Measurements from ENCODE around the gene KIF1C. TPM values are rescaled to one million over a fixed set of nuclear protein-coding genes. Genes with fewer than 3 reads are reported as not detected.

The KIF1C gene
- total and polyA plus RNA-seq, 9 of the 15 experiments (the other 6 are each of a cell fraction or from before 2014, with no cell fraction given) = 0.38 to 68.4 (median 25.1) TPM

- TF ChIP-seq DLX4 (CRISPR knock-in tag; IDR thresholded peaks at IDR 0.05) (no peak), CBX8 (IDR thresholded peaks at IDR 0.05; ENCODE audit: borderline replicate concordance, extremely low read depth, low read depth, low read length, poor library complexity, severe bottlenecking) (no peak), MTA3 (IDR thresholded peaks at IDR 0.05; ENCODE audit: borderline replicate concordance) (peak; percentile 19; the same call in 1 of the 2 replicates), ZNF197 (CRISPR knock-in tag; IDR thresholded peaks at IDR 0.05; ENCODE audit: low read depth) (no peak), TOE1 (IDR thresholded peaks at IDR 0.05; ENCODE audit: borderline replicate concordance) (no peak), TOE1 (CRISPR knock-in tag; IDR thresholded peaks at IDR 0.05; ENCODE audit: borderline replicate concordance, low read depth) (no peak), ZBED1 (IDR thresholded peaks at IDR 0.05) (no peak), SNRNP70 (optimal IDR thresholded peaks at IDR 0.05; ENCODE audit: low read depth, low read length) (no peak), ZNF143 (CRISPR knock-in tag; IDR thresholded peaks at IDR 0.05) (0 out of 2 replicates have a peak, but pooled peaks have one; percentile 16), DMBX1 (CRISPR knock-in tag; IDR thresholded peaks at IDR 0.05; ENCODE audit: borderline replicate concordance) (0 out of 2 replicates have a peak, but pooled peaks have one; percentile 62), CHAMP1 (IDR thresholded peaks at IDR 0.05) (no peak), E4F1 (CRISPR knock-in tag; IDR thresholded peaks at IDR 0.05; ENCODE audit: borderline replicate concordance) (no peak), CHD1 (IDR thresholded peaks at IDR 0.05; ENCODE audit: low read length) (no peak), ZNF707 (CRISPR knock-in tag; conservative IDR thresholded peaks at IDR 0.05) (no peak), HES1 (IDR thresholded peaks at IDR 0.05; ENCODE audit: low read depth) (no peak), ZNF232 (CRISPR knock-in tag; IDR thresholded peaks at IDR 0.05) (no peak), PML (IDR thresholded peaks at IDR 0.05; ENCODE audit: low read length) (no peak), SRF (CRISPR knock-in tag; IDR thresholded peaks at IDR 0.05) (no peak), ZNF384 (IDR thresholded peaks at IDR 0.05; ENCODE audit: low read depth, low read length) (no peak), MAFG (tag; conservative IDR thresholded peaks at IDR 0.05) (no peak), GATAD2A (IDR thresholded peaks at IDR 0.05) (no peak), KLF1 (tag; IDR thresholded peaks at IDR 0.05) (0 out of 2 replicates have a peak, but pooled peaks have one; percentile 35), CREBBP (IDR thresholded peaks at IDR 0.05; ENCODE audit: low read depth, low read length) (no peak), CBFA2T3 (IDR thresholded peaks at IDR 0.05) (no peak)
Measured at GRCh38 chr17:4966844-4967538, 30.8 kb upstream of the KIF1C start (continued).

All from K562 (cell line).